Fibroblast of skin of right biceps (primary cell): Measurements from ENCODE around the gene GALNT8.
"Not testable (repeated sequence)": the region's sequence is repeated elsewhere in the genome, so short reads cannot be mapped to it uniquely, and the experiment has no call there.

ENCODE experiments used
- DNase-seq: peaks from one replicate; pipeline ENCODE4 v3.0.0-alpha.2; 2013

Gene GALNT8

DNA sequence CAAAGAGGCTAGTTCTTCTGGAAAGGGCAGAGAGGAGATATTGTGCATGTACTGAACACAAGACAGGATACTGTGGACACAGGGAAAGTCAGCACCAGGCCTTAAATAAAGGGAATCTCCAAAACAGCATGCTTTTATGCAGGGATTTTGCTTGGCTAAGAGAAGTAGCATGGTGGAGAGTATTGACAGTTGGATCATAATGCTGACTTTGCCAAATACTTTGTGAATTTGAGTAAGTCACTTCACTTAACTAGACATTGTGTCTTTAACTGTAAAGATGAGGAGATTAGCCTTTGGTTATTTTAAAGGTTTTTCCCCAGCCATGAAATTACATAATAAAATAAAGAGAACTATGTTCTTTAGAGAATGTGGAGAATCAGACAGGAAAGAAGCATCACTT lies 24.5 kb downstream of the GALNT8 start:
- no peak for DNase-seq

GRCh38 chr12:4745249-4745648 lies 25.0 kb downstream of the GALNT8 start:
- no peak for DNase-seq

- not testable (repeated sequence) for DNase-seq
Observed at GRCh38 chr12:4751654-4752053, 31.5 kb downstream of the GALNT8 start.

- no peak for DNase-seq
Observed at GRCh38 chr12:4762773-4763172, 42.6 kb downstream of the GALNT8 start.

- peak; percentile 33 for DNase-seq
Observed at GRCh38 chr12:4763549-4763948, 43.3 kb downstream of the GALNT8 start.

DNA sequence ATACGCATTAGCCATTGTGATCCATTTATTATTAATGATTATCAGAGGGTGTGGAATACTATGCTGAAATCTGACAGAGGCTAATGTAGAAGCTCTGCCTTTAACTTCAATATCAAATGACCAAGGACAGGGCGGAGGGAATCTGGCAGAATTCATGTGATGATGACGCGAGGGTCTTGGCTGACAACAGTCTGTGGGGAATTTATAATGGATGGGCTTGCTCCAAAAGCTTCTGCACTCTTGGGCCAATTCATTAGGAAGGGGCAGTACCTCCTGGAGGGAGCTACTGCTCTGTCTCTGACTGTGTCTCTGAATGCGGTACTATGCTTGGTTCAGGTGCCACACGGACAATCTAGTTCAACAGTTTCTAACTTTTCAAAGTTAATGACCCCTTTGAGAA lies 46.2 kb downstream of the GALNT8 start:
- DNase-seq: no peak

DNA sequence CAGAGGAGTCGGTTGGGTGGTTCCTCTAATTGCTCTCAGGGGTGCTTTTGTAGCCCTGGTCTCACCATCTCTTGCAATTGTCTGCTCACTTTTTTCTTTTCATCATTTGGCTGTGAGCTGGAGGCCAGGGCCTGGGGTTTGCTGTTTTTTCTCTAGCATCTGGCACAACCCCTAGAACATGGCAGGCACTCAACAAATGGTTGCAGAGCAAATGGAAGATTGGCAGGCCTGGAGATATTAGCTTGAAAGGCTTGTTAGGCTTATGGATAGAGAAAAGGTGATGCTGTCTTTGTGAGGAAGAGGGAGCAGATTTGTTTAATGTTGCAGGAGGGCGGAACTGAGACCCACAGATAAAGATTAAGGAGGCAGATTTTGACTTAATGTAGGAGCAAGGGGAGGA lies 47.0 kb downstream of the GALNT8 start:
- no peak for DNase-seq

- DNase-seq: no peak
Observed at GRCh38 chr12:4768341-4768740, 48.1 kb downstream of the GALNT8 start.

GRCh38 chr12:4769073-4769472 lies 48.9 kb downstream of the GALNT8 start:
- DNase-seq: no peak

DNA sequence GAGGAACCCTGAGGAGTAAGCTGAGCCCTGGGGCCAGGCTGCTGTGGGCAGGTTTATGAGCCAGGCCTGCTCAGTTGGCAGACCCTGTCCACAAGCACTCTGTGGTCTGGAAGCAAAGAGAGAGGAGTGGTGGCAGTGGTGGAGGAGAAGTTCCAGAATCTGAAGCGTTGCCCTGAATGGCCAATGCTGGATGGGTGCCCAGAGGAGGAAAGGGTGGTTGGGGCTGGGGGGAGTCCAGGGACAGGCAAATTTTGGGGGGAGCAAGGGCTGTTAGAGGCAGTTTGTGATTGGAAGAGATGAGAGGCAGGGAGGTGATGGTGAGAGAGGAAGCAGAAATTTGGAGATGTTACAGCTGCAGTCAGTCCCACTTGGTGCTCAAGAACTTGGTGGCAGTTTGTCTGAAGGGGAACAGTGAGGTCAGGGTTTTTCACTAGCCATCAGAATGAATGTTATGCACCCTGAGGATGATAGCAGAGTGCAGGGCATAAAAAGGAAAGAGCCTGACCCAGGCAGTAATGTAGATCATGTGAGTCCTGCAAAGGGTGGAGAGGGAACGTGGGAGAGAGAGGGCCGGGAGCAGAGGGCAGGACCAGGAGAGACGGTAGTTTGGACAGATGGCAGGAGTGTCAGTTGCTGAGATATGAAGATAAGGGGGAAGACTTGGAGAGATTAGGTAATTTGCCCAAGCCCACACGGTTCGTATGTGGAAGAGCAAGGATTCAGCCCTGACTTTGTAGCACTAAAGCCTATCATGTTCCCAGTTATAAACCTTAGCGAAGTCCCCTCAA lies 51.2 kb downstream of the GALNT8 start:
- DNase-seq: no peak

GRCh38 chr12:4771960-4772566 lies 51.9 kb downstream of the GALNT8 start:
- DNase-seq: peak; percentile 37

DNA sequence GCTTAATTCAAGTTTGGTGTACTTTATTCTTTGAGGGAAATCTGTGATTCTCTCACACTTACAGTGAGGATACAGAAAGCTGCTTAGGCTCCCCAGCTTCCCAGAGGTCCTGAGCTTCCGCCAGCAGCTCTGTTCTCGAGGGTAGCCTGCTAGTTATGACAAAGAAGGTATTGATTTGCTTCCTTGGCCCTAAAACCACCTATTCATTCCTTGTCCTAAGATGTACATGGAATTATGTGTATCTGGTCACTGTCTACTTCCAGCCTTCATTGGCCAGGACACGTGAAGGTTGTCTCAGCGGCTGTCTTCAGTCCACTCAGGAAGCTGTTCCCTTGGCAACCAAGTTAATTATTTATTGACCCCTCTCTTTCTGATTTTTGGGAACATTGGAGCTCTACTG lies 55.7 kb downstream of the GALNT8 start:
- no peak for DNase-seq

DNA sequence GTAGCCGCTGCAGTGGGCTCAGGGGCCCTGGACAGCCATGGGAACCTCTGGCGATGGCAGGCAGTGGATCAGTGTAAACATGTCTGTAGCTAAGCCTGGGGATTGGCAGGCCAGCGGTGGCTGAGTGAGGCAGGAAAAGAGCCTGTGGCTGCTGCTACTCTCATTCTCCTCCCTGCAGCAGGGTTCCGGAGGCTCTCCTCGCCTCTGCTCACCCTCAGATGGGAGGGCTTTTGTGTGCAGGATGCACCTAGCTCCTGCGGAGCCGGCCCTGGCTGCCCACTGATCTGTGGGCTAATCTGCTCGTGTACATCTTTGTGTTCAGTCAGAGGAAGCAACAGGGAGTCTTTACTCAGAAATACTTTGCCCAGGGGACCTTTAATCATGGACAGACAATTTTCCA lies 59.5 kb downstream of the GALNT8 start:
- no peak for DNase-seq

DNA sequence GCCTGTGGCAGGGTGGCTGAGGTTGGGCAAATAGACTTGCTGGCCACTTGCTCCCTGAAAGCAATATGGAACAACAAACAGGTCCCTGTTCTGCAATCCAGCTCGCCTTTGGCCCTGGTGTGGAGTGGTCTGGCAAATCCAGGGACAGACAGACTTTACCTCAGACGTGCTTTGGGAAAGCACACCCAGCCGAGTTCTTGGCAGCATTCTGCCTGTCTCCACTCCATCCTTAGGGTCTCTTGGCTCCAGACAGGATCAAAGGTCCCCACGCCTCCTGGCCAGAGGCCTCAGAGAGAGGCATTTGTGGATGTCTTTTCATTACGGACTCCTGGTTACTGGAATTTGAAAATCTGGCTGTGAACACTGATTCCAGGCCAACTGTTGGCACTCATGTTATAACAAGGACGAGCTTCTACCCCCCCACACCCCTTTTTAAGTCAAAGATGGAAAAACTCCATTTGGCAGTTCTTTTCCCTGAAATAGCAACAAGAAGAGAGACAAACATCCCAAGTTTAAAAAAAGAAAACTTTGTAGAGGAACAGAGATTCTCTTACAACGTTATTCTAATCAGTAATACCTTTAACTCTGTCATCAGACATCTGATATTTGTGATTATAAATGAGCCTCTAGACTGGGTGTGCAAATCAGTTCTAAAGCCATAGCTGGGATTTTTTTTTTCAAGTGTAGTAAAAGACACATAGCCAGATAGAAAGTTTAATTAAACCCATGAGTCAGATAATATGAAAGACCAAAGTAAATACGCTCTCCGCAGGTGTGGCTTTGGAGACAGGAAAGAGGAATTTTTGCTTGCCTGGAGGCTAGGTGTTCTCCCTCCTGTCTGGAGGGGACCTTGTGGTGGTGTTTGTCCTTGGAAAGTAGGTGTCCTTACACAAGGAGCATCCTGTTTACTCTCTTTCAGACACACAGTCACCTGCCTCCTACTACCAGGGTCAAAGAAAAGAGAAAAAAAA lies 60.7 kb downstream of the GALNT8 start:
- DNase-seq: no peak

DNA sequence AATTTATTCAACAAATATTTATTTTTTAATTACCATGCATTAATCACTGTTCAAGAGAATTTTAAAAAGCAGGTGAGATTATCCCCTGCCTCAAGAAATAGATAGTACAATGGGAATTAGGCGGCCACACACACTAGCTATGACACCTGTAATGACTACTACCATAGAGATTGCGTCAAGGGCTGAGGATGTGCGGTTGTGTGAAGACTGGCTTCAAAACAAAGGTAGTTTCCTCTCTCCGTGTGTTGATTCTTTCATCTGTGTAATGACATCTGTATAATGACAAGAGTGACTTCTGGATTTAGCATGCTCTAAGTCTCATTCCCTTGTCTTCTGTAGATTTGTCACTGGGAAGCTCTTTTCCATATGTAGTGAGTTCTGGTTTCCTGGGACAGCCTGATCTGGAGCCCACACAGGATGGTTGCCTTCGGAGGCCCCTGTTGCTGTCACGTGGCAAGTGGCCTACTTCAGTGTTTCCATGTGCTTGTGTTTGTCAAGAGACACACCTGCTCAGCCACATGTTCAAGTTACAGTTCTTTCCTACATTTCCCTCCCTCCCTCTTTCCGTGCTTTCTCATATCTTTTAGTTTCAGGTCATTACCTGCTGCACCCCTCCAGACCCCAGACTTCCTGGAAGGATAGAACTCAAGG lies 64.3 kb downstream of the GALNT8 start:
- DNase-seq: no peak

GRCh38 chr12:4786795-4787194 lies 66.6 kb downstream of the GALNT8 start:
- no peak for DNase-seq

GRCh38 chr12:4787965-4788364 lies 67.8 kb downstream of the GALNT8 start:
- DNase-seq: no peak

DNA sequence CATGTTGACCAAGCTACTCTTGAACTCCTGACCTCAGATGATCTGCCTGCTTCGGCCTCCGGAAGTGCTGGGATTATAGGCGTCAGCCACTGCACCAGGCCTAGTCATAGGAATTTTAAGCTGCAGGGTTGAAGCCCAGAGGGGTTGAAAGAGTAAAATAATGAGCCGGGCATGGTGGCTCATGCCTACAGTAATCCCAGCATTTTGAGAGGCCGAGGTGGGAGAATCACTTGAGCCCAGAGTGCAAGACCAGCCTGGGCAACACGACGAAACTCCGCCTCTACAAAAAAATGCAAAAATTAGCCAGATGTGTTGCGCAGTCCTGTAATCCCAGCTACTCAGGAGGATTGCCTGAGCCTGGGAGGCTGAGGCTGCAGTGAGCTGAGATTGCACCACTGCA lies 69.6 kb downstream of the GALNT8 start:
- DNase-seq: no peak

- no peak for DNase-seq
Observed at GRCh38 chr12:4791497-4791896, 71.3 kb downstream of the GALNT8 start.

DNA sequence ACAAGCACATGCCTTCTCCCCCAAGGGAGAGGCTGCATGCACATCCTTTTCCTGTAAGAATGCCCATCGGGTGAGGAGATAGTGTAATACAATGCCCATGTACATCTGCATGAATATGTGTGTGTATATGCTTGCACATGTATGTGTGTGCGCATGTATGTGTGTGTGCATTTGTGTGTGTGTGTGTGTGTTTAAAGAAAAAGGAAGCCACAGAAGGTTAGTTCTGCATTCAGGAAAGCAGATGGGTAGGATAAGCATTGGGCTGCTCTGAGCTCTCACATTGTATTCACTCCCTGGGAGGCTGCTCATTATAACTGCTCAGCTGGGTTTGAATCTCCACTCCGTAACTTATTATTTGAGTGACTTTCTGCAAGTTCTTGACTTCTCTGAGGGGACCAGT lies 74.3 kb downstream of the GALNT8 start:
- no peak for DNase-seq

DNA sequence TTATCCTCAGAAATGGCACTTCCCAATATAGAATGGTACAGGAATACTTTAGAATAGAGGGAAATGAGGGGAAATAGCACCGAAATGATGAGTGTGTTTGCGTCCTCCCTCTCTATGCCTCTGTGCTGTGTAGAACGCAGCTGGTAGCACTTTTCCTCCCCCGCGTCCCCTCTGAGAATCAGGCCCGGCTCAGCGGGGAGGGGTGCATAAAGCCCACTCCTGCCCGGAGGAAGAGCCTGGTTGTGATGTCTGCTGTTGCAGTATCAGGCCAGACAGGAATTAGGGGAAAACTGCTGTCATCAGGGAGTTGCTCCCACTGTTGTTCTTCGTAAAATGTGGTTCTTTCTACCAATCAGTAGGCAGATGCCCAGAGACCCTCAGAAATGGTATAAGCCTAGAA lies 76.0 kb downstream of the GALNT8 start:
- no peak for DNase-seq

DNA sequence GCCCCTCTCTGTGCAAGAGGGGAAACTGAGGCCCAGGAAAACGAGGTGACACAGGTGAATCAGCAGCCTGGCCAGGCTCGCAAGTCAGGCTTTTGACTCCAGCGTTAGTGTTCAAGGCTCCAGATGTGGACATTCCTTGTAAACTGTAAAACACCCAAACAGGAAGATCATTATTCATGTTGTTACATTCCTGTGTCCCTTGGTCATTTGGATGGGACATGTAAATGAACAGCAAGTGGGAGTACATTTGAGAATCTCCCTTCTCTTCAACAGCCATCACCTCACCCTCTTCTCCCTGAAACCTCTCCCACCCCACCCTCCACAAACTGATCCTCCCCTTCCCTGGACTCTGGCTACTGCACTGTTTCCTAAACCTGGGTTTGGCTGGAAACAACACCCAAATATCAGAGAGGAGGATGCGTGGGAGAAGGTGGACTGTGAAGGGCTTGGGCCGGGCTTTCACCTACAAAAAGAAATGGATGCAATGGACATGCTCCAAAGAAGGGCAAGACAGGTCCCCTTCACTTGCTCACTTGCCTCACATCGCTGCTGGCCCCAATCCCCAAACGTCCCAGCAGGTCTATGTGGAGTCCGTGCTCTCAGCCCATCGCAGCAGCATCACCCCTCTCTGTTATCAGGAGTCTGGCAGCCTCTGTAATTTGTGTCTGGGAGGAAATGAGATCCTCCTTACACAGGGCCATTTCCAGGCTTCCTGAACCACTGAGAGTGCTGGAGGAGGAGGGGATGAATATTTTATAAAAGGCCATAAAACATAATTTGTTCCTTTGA lies 76.7 kb downstream of the GALNT8 start:
- no peak for DNase-seq
